Measurements from ENCODE around the gene TMEM240.
"Not testable (repeated sequence)": the region's sequence is repeated elsewhere in the genome, so short reads cannot be mapped to it uniquely, and the experiment has no call there.

The TMEM240 gene

DNA sequence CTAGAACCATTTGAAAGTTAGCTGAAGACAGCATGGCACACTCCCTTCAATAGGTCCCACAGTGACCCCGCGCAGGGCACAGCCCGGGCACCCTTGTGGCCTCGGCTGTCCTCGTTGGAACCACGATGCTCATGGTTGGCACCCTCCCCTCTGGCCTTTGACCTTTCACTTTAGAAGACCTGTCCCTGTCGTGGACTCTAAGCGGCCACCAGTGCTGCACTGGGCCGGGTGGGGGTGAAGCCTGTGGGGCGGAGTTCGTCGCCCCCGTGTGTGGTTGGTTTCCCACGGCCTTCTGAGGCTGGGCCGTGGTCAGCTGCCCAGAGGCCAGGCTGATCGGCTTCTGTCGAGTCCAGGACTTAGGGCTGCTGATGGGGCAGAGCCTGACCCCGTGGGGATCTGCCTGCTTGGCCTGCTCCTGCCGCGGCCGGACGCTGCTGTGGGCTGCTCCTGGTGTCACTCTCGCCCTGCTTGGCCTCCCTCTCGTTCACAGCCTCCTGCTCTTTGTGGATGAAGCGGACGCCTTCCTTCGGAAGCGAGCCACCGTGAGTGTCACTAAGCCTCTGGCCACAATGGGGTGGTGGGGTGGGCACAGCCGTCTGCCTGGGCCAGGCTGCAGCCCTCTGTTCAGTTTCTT lies 15.6 kb downstream of the TMEM240 start:
- DNase-seq (ENCODE audit: low spot score): not testable (repeated sequence)

DNA sequence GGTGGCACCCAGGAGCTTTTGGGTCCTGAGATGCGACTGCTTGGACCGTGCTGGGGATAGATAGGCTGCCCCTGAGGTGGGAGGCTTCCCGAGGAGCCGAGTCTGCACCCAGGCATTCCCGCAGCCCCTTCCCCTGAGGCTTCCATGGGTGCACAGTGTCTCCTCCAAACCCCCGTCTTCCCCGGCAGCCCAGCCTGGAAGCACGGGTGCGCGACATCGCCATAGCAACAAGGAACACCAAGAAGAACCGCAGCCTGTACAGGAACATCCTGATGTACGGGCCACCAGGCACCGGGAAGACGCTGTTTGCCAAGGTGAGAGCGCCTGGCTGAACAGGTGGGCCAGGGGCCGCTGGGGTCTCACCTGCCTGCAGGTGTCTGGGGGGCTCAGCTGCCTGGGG lies 16.8 kb downstream of the TMEM240 start:
- not testable (repeated sequence) for DNase-seq (ENCODE audit: low spot score)

DNA sequence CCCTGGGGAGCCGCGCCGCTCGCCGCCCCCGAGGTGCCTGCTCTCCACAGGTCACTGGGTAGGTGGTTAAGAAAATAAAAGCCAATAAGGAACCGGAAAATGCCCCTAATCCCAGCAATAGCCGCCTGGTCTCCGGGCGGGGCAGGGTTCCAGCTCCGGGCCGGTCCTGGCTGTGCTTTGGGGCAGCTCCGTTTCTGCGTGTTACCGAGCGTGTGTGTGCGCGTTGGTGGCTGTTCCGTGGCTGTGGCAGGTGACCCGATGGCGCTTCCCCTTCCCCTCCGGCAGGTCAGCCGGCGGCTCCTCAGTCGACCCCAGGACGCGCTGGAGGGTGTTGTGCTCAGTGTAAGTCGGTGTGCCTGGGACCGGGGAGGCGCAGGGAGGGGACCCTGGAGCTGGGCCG lies 17.2 kb downstream of the TMEM240 start:
- DNase-seq (ENCODE audit: low spot score): not testable (repeated sequence)

- DNase-seq (ENCODE audit: low spot score): not testable (repeated sequence)
Measured at GRCh38 chr1:1522536-1522935, 17.9 kb downstream of the TMEM240 start.

GRCh38 chr1:1521331-1521730 lies 19.1 kb downstream of the TMEM240 start:
- no peak for DNase-seq (ENCODE audit: low spot score)

GRCh38 chr1:1519805-1520505 lies 20.5 kb downstream of the TMEM240 start:
- DNase-seq (ENCODE audit: low spot score): not testable (repeated sequence)

- DNase-seq (ENCODE audit: low spot score): not testable (repeated sequence)
Measured at GRCh38 chr1:1518621-1519007, 21.8 kb downstream of the TMEM240 start.

DNA sequence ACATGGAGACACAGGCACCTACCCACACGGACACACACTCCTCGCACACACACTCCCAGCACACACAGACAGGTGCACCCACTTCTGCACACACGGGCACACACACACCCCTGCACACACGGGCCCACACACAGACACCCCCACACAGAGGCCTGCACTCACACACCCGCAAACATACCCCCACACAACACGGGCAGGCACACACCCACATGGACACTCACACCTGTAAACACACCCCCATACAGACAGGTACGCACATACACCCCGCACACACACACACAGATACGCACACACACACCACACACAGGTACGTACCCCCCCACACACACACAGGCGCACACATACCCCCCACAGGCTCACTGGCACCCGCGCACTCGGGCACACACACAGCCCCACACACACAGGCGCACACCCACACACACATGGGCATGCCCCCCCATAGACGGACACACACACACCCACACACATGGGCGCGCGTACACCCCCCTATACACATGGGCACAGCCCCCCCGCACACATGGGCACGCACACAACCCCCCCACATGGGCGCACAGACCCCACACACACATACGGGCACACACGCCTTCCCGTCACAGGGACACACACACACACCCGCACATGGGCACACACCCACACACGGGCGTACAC lies 22.3 kb downstream of the TMEM240 start:
- no peak for DNase-seq (ENCODE audit: low spot score)

- not testable (repeated sequence) for DNase-seq (ENCODE audit: low spot score)
Measured at GRCh38 chr1:1516923-1517322, 23.5 kb downstream of the TMEM240 start.

DNA sequence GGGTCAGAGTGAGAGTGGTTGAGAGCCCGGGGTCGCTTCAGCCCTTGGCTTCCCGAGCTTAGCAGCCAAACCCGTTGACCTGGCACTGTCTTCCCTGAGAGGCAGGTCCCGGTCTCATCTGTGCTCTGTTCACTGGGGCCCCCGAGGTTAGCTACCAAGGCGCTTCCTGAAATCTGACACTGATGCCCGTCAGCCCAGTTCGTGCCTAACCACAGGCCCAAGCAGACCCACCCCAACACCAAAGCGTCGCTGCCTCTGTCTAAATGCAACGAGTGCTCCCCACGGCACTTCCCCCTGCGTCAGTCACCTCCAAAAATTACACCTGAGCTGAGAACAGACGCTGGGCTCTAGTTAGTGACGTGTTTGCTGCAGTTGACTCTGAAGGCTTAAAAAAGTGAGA lies 26.0 kb downstream of the TMEM240 start:
- DNase-seq (ENCODE audit: low spot score): not testable (repeated sequence)

DNA sequence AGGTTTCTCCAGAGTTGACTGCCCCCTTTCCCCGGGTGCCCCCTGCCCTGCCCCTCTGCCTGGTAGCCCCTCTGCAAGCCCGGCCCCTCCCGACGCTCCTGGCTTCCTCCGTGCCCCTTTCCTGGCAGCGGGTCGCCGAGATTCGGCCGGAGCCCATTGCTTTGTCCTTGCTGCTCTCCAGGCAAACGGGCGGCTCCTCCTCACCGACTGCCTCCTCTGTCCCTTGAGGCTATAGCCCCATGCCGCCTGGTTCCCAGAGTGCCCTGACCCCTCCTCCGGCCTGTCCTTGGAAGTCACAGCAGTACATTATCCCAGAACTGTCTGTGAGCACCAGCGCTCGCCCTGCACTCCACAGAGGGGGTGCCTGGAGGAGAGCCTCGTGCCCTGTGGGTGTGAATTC lies 26.7 kb downstream of the TMEM240 start:
- not testable (repeated sequence) for DNase-seq (ENCODE audit: low spot score)

DNA sequence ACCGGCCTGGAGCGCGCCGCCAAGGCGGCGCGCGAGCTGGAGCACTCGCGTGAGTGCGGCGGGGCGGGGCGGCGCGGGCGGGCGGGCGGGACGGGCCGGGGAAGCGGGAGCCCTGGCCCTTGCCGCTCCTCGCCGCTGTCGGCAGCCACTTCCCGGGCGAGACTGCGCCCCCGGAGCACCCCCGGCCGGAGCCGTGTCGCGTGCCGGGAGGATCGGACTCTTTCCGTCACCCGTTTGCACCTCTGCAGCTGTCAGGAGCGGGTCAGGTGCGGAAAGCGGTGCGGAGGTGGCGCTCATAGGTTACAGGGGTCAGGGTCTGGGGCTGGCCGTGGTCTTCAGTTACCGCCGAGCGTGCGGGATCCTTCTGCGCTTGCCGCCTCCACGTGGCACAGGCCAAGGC lies 28.0 kb downstream of the TMEM240 start:
- DNase-seq (ENCODE audit: low spot score): not testable (repeated sequence)

DNA sequence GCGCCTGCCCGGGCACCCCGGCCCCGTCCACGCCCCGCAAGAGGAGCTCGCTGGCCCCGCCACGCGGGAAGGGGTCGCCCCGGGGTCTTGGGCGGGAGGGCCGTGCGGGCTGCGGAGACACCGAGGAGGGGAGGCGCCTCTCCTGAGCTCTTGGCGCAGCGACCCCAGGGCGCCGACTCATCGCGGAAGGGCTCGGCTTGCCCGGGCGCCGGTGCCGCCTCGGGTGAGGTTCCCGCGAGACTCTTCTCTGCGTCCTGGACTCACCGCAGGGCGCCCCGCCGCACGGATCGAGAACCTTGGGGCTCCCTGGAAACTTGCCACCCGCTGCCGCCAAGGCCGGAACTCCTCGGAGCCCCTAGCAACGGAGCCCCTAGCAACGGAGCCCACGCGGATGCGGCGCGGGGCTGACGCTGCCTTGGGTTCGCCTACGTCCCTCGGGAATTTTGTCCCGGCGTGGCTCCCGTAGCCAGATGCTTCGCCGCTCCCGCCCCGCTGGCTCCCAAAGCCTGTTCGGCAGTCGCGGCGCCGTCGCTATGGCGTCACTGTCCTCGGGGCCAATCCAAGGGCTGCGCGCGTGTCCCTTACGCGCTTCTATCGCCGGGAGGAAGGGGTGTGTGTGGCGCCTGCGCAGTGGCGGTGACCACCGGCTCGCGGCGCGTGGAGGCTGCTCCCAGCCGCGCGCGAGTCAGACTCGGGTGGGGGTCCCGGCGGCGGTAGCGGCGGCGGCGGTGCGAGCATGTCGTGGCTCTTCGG lies 28.7 kb downstream of the TMEM240 start, which contains the start of gene ATAD3A:
ATAD3A (plus strand) TSS at position 630 of the 753 bp plus-strand sequence; CDS start at position 737, 107 bp downstream.
- DNase-seq (ENCODE audit: low spot score): peak; percentile 94

DNA sequence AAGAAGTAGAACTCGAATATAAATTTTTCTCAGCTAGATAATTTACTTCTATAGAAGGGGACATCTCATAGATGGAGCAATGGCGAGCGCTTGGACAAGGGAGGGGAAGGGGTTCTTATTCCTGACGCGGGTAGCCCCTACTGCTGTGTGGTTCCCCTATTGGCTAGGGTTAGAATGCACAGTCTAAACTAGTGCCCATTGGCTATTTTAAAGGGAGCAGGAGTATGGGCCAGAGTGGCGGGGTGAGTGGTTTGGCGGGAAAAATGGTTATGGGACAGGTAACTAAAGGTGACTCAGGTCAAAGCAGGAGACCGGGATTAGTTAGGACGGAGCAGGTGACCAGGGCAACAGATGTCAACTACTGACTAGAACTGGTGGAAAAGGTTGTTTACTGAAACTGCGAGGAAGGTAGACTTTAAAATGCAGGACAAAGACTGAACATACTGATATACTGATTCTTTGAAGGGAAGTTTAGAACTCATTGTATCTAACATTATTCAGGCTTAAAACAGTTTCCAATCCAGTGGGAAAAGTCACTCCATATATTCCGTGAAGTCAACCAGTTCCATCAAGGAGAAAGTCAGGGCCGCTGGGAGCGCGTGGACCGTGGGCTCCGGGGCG lies 29.4 kb downstream of the TMEM240 start:
- DNase-seq (ENCODE audit: low spot score): peak; percentile 67

- not testable (repeated sequence) for DNase-seq (ENCODE audit: low spot score)
Measured at GRCh38 chr1:1509465-1509850, 31.0 kb downstream of the TMEM240 start.

DNA sequence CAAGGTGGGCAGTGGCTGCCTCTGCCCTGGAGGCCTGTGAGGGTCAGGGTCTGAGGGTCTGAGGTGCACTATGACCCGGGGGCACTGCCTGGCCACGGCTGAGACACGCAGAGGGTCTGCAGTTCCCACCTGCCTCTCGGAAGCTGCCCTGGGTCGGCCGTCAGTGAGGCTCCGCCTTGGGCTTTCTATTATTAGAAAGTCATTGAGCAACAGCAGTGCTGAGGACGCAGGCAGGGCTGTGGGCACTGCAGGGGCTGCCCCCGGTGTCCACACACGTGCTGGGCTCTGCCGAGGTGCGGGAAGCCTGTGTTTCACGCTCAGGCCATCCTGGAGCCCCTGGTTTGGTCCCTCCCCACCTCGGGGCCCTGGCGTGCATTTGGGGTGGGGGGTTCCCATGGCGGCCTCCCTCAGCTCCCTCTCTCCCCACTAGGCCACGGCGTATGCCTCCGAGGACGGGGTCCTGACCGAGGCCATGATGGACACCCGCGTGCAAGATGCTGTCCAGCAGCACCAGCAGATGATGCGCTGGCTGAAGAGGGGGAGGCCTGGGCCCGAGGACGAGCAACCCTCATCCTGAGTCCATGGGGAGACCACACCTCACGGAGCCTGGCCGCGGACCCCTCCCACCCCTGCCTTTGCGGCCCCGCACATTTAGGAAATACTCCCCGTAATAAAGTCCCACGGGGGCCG lies 31.5 kb downstream of the TMEM240 start:
- not testable (repeated sequence) for DNase-seq (ENCODE audit: low spot score)

DNA sequence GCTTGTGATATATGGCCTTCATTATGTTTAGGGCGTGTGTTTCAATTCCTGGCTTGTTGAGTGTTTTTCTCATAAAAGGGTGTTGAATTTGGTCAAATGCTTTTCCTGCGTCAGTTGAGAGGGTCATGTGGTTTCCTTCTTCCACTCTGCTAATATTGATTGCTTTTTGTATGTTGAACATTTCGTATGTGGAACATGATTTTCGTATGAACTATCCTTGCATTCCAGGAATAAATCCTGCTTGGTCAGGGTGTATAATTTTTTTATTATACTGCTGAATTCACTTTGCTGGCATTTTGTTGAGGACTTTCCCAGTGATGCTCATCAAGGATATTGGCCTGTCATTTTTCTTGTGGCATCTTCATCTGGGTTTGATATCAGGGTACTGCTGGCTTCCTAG lies 33.1 kb downstream of the TMEM240 start:
- no peak for DNase-seq (ENCODE audit: low spot score)

DNA sequence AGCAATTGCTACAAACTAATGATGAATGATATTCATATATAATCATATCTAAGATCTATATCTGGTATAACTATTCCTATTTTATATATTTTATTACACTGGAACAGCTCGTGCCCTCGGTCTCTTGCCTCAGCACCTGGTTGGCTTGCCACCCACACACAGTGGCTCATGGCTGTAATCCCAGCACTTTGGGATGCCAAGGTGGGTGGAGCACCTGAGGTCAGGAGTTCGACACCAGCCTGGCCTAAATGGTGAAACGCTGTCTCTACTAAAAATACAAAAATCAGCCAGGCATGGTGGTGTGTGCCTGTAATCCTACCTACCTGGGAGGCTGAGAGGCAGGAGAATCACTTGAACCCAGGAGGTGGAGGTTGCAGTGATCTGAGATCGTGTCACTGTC lies 34.6 kb downstream of the TMEM240 start:
- not testable (repeated sequence) for DNase-seq (ENCODE audit: low spot score)

DNA sequence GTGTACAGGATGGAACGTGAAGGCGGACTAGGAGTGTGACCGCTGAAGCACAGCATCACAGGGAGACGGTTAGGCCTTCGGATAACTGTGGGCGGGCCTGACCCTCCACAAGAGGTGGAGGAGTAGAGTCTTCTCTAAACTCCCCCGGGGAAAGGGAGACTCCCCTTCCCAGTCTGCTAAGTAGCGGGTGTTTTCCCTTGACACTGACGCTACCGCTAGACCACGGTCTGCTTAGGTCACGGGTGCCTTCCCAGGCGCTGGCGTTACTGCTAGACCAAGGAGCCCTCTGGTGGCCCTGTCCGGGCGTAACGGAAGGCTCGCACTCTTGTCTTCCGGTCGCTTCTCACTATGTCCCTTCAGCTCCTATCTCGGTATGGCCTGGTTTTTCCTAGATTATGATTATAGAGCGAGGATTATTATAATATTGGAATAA lies 35.0 kb downstream of the TMEM240 start:
- peak; percentile 47 for DNase-seq (ENCODE audit: low spot score)

GRCh38 chr1:1504777-1505365 lies 35.6 kb downstream of the TMEM240 start:
- peak; percentile 77 for DNase-seq (ENCODE audit: low spot score)

Data from SK-N-DZ (cell line).